Measurements from ENCODE around the gene ABCA12.
"Not testable (repeated sequence)": the region's sequence is repeated elsewhere in the genome, so short reads cannot be mapped to it uniquely, and the experiment has no call there.

Gene ABCA12

GRCh38 chr2:215138479-215138878 lies at the start of gene ABCA12:
Gene ABCA12 (minus strand): TSS chr2:215138626. CDS start chr2:215138208, 418 bp downstream.
- no peak for DNase-seq

- DNase-seq, result no peak
Measured at GRCh38 chr2:215188078-215188477, 49.7 kb upstream of the ABCA12 start.

- DNase-seq, result no peak
Measured at GRCh38 chr2:215186021-215186420, 47.6 kb upstream of the ABCA12 start.

- DNase-seq, result no peak
Measured at GRCh38 chr2:215178121-215178520, 39.7 kb upstream of the ABCA12 start.

GRCh38 chr2:215171796-215172195 lies 33.4 kb upstream of the ABCA12 start:
- no peak for DNase-seq

- no peak for DNase-seq
Measured at GRCh38 chr2:215171151-215171550, 32.7 kb upstream of the ABCA12 start.

- DNase-seq, result not testable (repeated sequence)
Measured at GRCh38 chr2:215166505-215166904, 28.1 kb upstream of the ABCA12 start.

- DNase-seq, result not testable (repeated sequence)
Measured at GRCh38 chr2:215163319-215163718, 24.9 kb upstream of the ABCA12 start.

- no peak for DNase-seq
Measured at GRCh38 chr2:215161301-215161829, 22.9 kb upstream of the ABCA12 start.

- no peak for DNase-seq
Measured at GRCh38 chr2:215160081-215160480, 21.7 kb upstream of the ABCA12 start.

GRCh38 chr2:215156453-215156852 lies 18.0 kb upstream of the ABCA12 start:
- DNase-seq, result no peak

GRCh38 chr2:215149894-215150293 lies 11.5 kb upstream of the ABCA12 start:
- DNase-seq, result no peak

GRCh38 chr2:215149486-215149885 lies 11.1 kb upstream of the ABCA12 start:
- DNase-seq, result no peak

GRCh38 chr2:215149060-215149459 lies 10.6 kb upstream of the ABCA12 start:
- no peak for DNase-seq

- no peak for DNase-seq
Measured at GRCh38 chr2:215145611-215146010, 7.2 kb upstream of the ABCA12 start.

GRCh38 chr2:215144106-215144875 lies 5.9 kb upstream of the ABCA12 start:
- DNase-seq, result no peak

GRCh38 chr2:215143458-215143857 lies 5.0 kb upstream of the ABCA12 start:
- no peak for DNase-seq

GRCh38 chr2:215141706-215142105 lies 3.3 kb upstream of the ABCA12 start:
- no peak for DNase-seq

- DNase-seq, result peak; percentile 15
Measured at GRCh38 chr2:215140166-215140707, 1.8 kb upstream of the ABCA12 start.

GRCh38 chr2:215137741-215138340 lies 585 bp downstream of the ABCA12 start:
- no peak for DNase-seq

- no peak for DNase-seq
Measured at GRCh38 chr2:215137329-215137686, 1.1 kb downstream of the ABCA12 start.

GRCh38 chr2:215136669-215137328 lies 1.6 kb downstream of the ABCA12 start:
- peak; percentile 15 for DNase-seq

GRCh38 chr2:215120401-215120800 lies 18.0 kb downstream of the ABCA12 start:
- DNase-seq, result no peak

GRCh38 chr2:215119847-215120246 lies 18.6 kb downstream of the ABCA12 start:
- no peak for DNase-seq
